BLaER1 treated with 17β-estradiol and CSF1 and Interleukin-3, amounts not matched to agents 10 nM and 100 nM (cell line): ENCODE measurements around the gene BTBD9.
A peak's percentile ranks its signal among the peaks of the same experiment; 100 is the strongest.

Experiments
- H3K27ac ChIP-seq, 11 experiments: shearing (Covaris generic); formaldehyde crosslinking; 2 replicates each; pipeline ENCODE4 v1.8.1; 2022
- H3K27me3 ChIP-seq, 11 experiments: shearing (Covaris generic); formaldehyde crosslinking; 2 replicates each; pipeline ENCODE4 v1.8.1; 2022
- H3K36me3 ChIP-seq, 11 experiments: shearing (Covaris generic); formaldehyde crosslinking; 2 replicates each; pipeline ENCODE4 v1.8.1; 2022
- H3K4me1 ChIP-seq, 10 experiments: shearing (Covaris generic); formaldehyde crosslinking; 2 replicates each; pipeline ENCODE4 v1.8.1; 2022
- H3K4me2 ChIP-seq, 11 experiments: shearing (Covaris generic); formaldehyde crosslinking; 2 replicates each; pipeline ENCODE4 v1.8.1; 2022
- H3K4me3 ChIP-seq, 10 experiments: shearing (Covaris generic); formaldehyde crosslinking; 2 replicates each; pipeline ENCODE4 v1.8.1; 2022
- H3K9ac ChIP-seq, 11 experiments: shearing (Covaris generic); formaldehyde crosslinking; 2 replicates each; pipeline ENCODE4 v1.8.1; 2022
- H3K9me3 ChIP-seq, 11 experiments: shearing (Covaris generic); formaldehyde crosslinking; replicated peaks in 1 of 11; 2 replicates each; pipeline ENCODE4 v1.8.1; 2022
- H4K20me1 ChIP-seq, 11 experiments: shearing (Covaris generic); formaldehyde crosslinking; 2 replicates each; pipeline ENCODE4 v1.8.1; 2022
- Cebpa-rat ChIP-seq, 11 experiments: shearing (Covaris generic); IDR thresholded peaks; 2 replicates each; pipeline ENCODE4 v1.8.1; 2022

BTBD9 gene

DNA sequence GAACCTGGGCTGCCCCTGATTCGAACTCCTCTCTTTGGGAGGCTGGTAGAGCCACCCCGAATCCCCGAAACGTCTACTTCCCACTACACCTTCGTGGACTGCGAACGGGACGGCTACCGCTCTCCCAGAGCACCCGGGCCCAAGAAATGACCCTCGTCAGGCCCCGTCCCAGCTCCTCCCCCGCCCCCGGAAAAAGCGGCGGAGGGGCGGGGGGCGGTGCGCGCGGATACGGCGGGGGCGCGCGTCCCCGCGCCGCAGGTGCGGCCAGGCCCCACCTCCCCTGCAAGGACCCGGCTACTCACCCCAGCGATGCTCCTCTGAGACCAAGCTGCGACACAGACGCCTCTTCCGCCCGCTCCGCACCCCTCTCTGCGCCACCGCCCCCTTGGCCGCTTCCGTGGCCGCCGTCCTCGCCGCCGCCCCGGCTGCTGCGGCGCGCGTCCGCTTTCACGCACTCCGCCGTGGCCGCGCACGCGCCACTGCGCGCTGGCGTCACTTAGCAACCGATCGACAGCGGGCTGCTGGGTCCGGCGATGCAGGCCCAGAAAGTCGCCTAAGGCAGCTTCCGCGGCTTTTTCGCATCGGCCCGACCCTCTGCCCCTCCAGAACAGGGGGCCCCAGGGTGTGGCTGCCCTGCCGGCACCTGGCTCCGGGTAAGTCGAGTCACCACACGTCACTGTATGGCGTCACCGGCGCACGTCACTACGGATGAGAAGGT lies at the start of gene BTBD9:
Gene BTBD9 (minus strand): TSS at position 432 of the 718 bp plus-strand sequence.
- Histone ChIP-seq H3K4me1 (peaks cover 18 to 33% (median 23%) of the 10 kb centered on the region in 10 experiments), H3K9me3 (no peaks in the 10 kb centered on the region), H3K9ac (peak within 1 kb of the TSS; percentile 78 to 90 (median 86)), H4K20me1 (peaks cover 0 to 6% (median 0%) of the 10 kb centered on the region in 11 experiments; a peak in 3 of 22 replicates), H3K27me3 (no peaks in the 10 kb centered on the region), H3K4me2 (peak within 1 kb of the TSS; percentile 81 to 94 (median 88)), H3K36me3 (no peaks in the 10 kb centered on the region), H3K27ac (peak within 1 kb of the TSS; percentile 75 to 95 (median 85)), H3K4me3 (peak within 1 kb of the TSS; percentile 79 to 93 (median 86))
- no peak for TF ChIP-seq Cebpa-rat (IDR thresholded peaks at IDR 0.05)

DNA sequence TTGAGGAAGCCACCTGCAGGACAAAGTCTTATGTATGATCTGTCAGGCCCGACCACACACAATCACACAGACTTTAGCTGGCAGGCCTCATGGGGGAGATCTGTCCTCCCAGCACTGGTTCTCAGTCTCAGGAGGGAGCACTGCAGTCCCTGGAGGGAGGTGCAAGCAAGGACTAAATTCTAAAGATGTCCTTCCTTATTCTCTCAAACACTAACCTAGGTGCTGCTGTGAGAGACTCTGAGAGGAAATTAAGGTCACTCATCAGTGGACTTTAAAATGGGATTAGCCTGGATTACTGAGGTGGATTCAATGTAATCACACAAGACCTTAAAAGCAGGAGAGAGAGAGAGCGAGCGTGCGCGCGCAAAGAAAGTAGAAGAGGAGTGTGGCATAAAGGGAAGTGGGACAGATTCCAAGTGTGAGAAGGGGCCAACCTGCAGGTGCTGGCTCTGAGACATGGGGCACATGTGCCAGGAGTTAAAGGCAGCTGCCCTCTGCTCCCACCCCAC lies 48.9 kb upstream of the BTBD9 start:
- Histone ChIP-seq H4K20me1 (peaks cover 25 to 67% (median 45%) of the 10 kb centered on the region in 11 experiments; a peak in 19 of 22 replicates), H3K4me1 (peaks cover 9 to 34% (median 21%) of the 10 kb centered on the region in 10 experiments), H3K27ac (peak overlapping the region in 1 of 11 experiments; percentile 5; a peak in 2 of 22 replicates), H3K36me3 (peaks cover 17 to 51% (median 30%) of the 10 kb centered on the region in 11 experiments), H3K4me2 (peak overlapping the region; percentile 27 to 79 (median 64)), H3K4me3 (peak overlapping the region in 1 of 10 experiments; percentile 17; a peak in 1 of 20 replicates), H3K9me3 (no peaks in the 10 kb centered on the region), H3K27me3 (no peaks in the 10 kb centered on the region), H3K9ac (peak overlapping the region in 3 of 11 experiments; percentile 1 to 21 (median 11); a peak in 2 of 22 replicates)
- TF ChIP-seq Cebpa-rat (IDR thresholded peaks at IDR 0.05), result no peak

DNA sequence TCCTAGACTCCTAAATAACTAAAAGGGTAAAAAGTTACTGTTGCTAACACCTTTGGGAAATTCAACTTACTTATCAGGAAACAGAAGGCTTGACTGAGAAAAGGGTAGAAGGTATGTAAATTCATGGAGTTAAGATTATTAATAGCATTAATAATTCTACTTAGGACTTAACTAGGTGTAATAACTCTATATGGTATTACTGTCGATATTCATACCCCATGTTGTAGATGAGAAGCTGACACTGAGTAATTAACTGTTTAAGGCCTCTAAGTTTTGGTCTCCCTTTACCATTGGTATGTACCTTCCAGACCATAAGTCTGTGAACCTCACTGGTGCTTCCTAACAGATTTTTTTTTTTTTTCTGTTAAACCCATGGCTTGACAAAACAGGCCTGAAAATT lies 47.8 kb upstream of the BTBD9 start:
- Histone ChIP-seq H3K4me2 (no peak overlapping the region), H4K20me1 (peaks cover 25 to 63% (median 45%) of the 10 kb centered on the region in 11 experiments; a peak in 19 of 22 replicates)

DNA sequence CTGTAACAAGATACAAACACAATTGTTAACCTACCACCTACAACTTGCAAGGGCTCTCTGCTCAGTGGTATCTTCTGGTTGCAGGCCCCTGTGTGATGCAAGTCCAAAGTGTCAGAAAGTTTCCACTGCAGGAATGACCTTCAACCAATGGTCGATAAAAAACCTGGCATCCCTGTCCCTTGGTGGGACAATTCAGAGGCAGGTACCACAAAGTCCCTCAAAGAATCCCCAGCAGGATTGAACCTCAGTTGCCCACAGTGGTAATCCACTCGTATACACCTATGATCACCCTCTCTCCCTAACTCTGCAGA lies 47.3 kb upstream of the BTBD9 start:
- Histone ChIP-seq H3K4me1 (peaks cover 10 to 34% (median 21%) of the 10 kb centered on the region in 10 experiments), H3K27me3 (no peaks in the 10 kb centered on the region), H4K20me1 (peaks cover 25 to 61% (median 45%) of the 10 kb centered on the region in 11 experiments; a peak in 19 of 22 replicates), H3K27ac (no peak overlapping the region), H3K9me3 (no peaks in the 10 kb centered on the region), H3K4me3 (no peak overlapping the region), H3K9ac (no peak overlapping the region), H3K4me2 (no peak overlapping the region), H3K36me3 (peaks cover 29 to 68% (median 45%) of the 10 kb centered on the region in 11 experiments)
- no peak for TF ChIP-seq Cebpa-rat (IDR thresholded peaks at IDR 0.05)

More for the DNA sequence above, 47.8 kb upstream of the BTBD9 start:
- Histone ChIP-seq H3K27me3 (no peaks in the 10 kb centered on the region), H3K4me3 (no peak overlapping the region), H3K36me3 (peaks cover 28 to 62% (median 40%) of the 10 kb centered on the region in 11 experiments), H3K27ac (no peak overlapping the region), H3K9me3 (no peaks in the 10 kb centered on the region), H3K4me1 (peaks cover 9 to 34% (median 20%) of the 10 kb centered on the region in 10 experiments), H3K9ac (no peak overlapping the region)
- TF ChIP-seq Cebpa-rat (IDR thresholded peaks at IDR 0.05), result no peak

DNA sequence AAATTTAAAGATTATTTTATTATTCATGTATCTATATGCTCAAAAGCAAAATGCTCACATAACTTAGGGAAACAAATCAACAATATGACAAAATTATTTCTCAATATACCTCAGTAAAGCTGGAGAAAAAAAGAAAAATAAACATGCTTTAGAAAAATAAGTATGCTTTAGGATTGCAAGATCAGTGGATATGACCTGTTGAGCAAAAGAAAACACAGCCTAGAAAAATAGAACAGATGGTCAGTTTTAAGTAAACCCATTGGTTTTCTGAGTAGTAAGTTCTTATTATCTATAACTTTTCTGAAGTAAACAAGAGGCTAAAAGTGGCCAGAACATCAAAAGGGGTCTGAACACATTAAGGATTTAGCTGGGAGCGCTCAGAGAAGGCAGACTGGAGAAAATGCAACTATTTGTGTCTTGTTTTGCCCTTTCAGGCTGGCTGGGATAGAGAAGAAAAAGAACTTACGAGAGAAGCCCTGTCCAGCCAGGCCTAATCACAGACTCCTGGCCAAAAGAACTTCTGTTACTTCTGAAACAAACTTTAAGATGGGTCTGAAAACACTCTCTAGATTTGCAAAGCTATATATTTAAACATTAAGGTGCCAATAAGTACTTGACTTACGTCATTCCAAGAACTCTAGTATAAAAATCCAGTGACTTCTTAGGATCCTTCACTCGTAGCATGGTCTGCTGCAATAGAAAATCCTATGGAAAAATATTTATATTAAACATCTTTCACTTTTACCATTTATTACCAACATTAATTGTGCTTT lies 46.7 kb upstream of the BTBD9 start:
- no peak for TF ChIP-seq Cebpa-rat (IDR thresholded peaks at IDR 0.05)
- Histone ChIP-seq H3K27me3 (no peaks in the 10 kb centered on the region), H4K20me1 (peaks cover 25 to 59% (median 45%) of the 10 kb centered on the region in 11 experiments; a peak in 19 of 22 replicates), H3K27ac (no peak overlapping the region), H3K9ac (no peak overlapping the region), H3K4me1 (peaks cover 14 to 34% (median 22%) of the 10 kb centered on the region in 10 experiments), H3K4me2 (no peak overlapping the region), H3K4me3 (no peak overlapping the region), H3K9me3 (no peaks in the 10 kb centered on the region), H3K36me3 (peaks cover 34 to 71% (median 49%) of the 10 kb centered on the region in 11 experiments)

DNA sequence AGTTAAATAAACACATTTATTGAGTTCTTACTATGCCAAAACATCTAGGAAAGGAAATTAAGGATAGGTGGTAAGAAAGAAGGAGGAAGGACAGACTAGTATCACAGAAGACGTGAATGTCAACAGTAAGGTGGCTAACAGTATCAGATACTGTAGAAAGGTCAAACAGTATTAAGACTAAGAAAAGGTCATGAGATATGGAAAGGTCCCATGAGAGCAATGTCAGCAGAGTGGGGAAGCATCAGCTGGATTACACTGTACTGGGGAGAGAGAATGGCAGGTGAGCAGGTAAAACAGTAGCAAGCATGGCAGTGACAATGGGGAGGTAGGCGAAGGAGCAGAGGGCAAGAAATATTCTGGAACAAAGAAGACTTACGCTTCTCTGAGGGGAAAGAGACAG lies 45.2 kb upstream of the BTBD9 start:
- no peak overlapping the region for H3K27ac ChIP-seq
- TF ChIP-seq Cebpa-rat (IDR thresholded peaks at IDR 0.05), result no peak
- H3K4me1 ChIP-seq, result peaks cover 14 to 24% (median 19%) of the 10 kb centered on the region in 10 experiments
- H3K9ac ChIP-seq, result no peak overlapping the region
- H4K20me1 ChIP-seq, result peaks cover 23 to 49% (median 41%) of the 10 kb centered on the region in 11 experiments; a peak in 19 of 22 replicates
- no peak overlapping the region for H3K4me2 ChIP-seq
- H3K9me3 ChIP-seq, result no peaks in the 10 kb centered on the region
- no peak overlapping the region for H3K4me3 ChIP-seq
- H3K36me3 ChIP-seq, result peaks cover 39 to 81% (median 64%) of the 10 kb centered on the region in 11 experiments
- H3K27me3 ChIP-seq, result no peaks in the 10 kb centered on the region

DNA sequence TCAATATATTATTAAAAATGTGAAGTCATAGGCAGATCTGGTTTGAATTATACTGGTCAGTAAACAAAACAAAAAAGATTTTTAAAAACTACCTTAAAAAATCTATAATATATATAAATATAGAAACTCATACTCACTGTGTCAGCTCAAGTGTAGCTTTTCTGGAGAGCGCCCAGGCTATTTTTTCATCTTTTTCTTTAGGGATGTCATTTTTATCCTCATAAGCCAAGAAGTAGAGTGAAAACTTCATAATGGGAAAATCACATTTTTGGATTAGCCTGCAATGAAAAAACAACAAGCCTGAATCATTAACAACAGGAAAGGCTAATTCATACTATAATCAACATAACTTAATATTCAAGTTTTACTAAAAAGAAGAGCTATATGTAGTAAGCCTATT lies 44.5 kb upstream of the BTBD9 start:
- Histone ChIP-seq H3K4me2 (no peak overlapping the region), H3K27ac (no peak overlapping the region), H3K4me1 (peaks cover 8 to 23% (median 13%) of the 10 kb centered on the region in 10 experiments), H3K9ac (no peak overlapping the region), H3K36me3 (peaks cover 41 to 88% (median 71%) of the 10 kb centered on the region in 11 experiments), H3K9me3 (no peaks in the 10 kb centered on the region), H3K27me3 (no peaks in the 10 kb centered on the region), H3K4me3 (no peak overlapping the region), H4K20me1 (peaks cover 17 to 43% (median 35%) of the 10 kb centered on the region in 11 experiments; a peak in 19 of 22 replicates)
- TF ChIP-seq Cebpa-rat (IDR thresholded peaks at IDR 0.05), result no peak

DNA sequence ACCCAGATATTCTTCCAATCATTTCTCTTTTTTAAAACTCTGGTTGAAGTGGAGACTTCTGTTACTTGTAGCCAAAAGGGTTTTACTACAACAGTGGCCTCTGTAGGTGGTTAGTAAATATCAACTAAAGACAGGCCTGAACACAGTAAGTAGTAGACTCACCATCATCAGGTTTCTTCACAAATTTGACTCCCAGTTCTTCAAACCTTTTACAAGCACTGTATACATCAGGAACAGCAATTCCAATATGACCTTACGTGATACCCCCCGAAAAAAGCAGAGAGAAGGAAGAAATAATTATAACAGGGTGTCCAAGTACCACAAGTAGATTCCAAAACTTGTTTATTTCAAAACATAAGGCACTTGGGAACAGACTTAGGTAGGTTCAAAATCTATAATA lies 42.1 kb upstream of the BTBD9 start:
- Histone ChIP-seq H3K27me3 (no peaks in the 10 kb centered on the region), H3K9me3 (no peaks in the 10 kb centered on the region), H4K20me1 (peaks cover under 1 to 19% (median 11%) of the 10 kb centered on the region in 11 experiments; a peak in 15 of 22 replicates), H3K9ac (no peak overlapping the region), H3K4me1 (peaks cover 0 to 26% (median 4%) of the 10 kb centered on the region in 10 experiments; a peak in 9 of 20 replicates), H3K4me2 (peak overlapping the region in 1 of 11 experiments; percentile 29; a peak in 1 of 22 replicates), H3K4me3 (no peak overlapping the region), H3K27ac (no peak overlapping the region), H3K36me3 (peaks cover 53 to 100% (median 88%) of the 10 kb centered on the region in 11 experiments)
- no peak for TF ChIP-seq Cebpa-rat (IDR thresholded peaks at IDR 0.05)
